Small intestine (tissue), 7 donors: ENCODE results near the gene BAIAP2. TPM values are rescaled to one million over a fixed set of nuclear protein-coding genes. Genes with fewer than 3 reads are reported as not detected.

Experiments
- DNase-seq, 2 donors: peaks; one replicate each; pipeline versions ENCODE4 v3.0.0 to v3.0.0-alpha.2; 2013
- FAIRE-seq: peaks from 2 replicates; lab custom pipeline; 2012; peaks lifted over from hg19 to GRCh38; lab: Jason Lieb, UNC
- H3K27ac ChIP-seq, 3 donors: one replicate each; pipeline ENCODE4 v1.5.1; 2013; ENCODE audit warnings: low read length in 2 of 3, mild to moderate bottlenecking in 2 of 3, control low read depth in 1 of 3, inconsistent platforms in 1 of 3, low read depth in 1 of 3, moderate library complexity in 1 of 3
- H3K27me3 ChIP-seq, 3 donors: one replicate each; pipeline ENCODE4 v1.6.1; 2013; ENCODE audit warnings: low read length in 3 of 3, inconsistent platforms in 1 of 3; ENCODE audit not compliant: control insufficient read depth in 3 of 3, insufficient read depth in 3 of 3
- H3K36me3 ChIP-seq, 3 donors: one replicate each; pipeline ENCODE4 v1.6.1; 2013; ENCODE audit warnings: low read length in 3 of 3, inconsistent platforms in 1 of 3, low read depth in 1 of 3, mild to moderate bottlenecking in 1 of 3, moderate library complexity in 1 of 3; ENCODE audit not compliant: control insufficient read depth in 3 of 3, insufficient read depth in 2 of 3
- H3K4me1 ChIP-seq, 3 donors: one replicate each; pipeline ENCODE4 v1.6.1; 2013; ENCODE audit warnings: low read length in 2 of 3, inconsistent platforms in 1 of 3, low read depth in 1 of 3, mild to moderate bottlenecking in 1 of 3, moderate library complexity in 1 of 3; ENCODE audit not compliant: control insufficient read depth in 3 of 3, insufficient read depth in 2 of 3
- H3K4me3 ChIP-seq, 3 donors: one replicate each; pipeline ENCODE4 v1.5.1; 2013; ENCODE audit warnings: low read length in 3 of 3, control low read depth in 1 of 3, inconsistent platforms in 1 of 3, low read depth in 1 of 3, mild to moderate bottlenecking in 1 of 3, moderate library complexity in 1 of 3
- H3K9me3 ChIP-seq, 2 donors: one replicate each; pipeline ENCODE4 v1.6.1; 2013; ENCODE audit warnings: low read depth in 1 of 2, low read length in 1 of 2; ENCODE audit not compliant: control insufficient read depth in 2 of 2, insufficient read depth in 1 of 2
- WGBS, 3 donors: extraction: QIAGEN DNeasy Blood & Tissue Kit; methylation state at CpG; one replicate each; pipeline ENCODE4 v1.1.7; 2013; 5-methylcytosine and 5-hydroxymethylcytosine counted together
- polyA plus RNA-seq, 4 donors: library from polyadenylated mRNA; stranded (reverse) in 3 of 4; unstranded in 1 of 4; fragments of 200-250 nt in 3 of 4; fragments of 120-200 nt in 1 of 4; gene quantifications; one replicate each; pipeline versions ENCODE4 v1.2.1 to v1.2.3, GENCODE V29; 2013
- donor health status: healthy with polysubstance abuse.
- donor health status: control.
- donor health status: control.
- donor health status: Bipolar disorder and iron deficiency.
- donor health status: healthy.

Gene BAIAP2
- polyA plus RNA-seq, 4 donors: 1.8 to 14.5 (median 7.5) TPM

DNA sequence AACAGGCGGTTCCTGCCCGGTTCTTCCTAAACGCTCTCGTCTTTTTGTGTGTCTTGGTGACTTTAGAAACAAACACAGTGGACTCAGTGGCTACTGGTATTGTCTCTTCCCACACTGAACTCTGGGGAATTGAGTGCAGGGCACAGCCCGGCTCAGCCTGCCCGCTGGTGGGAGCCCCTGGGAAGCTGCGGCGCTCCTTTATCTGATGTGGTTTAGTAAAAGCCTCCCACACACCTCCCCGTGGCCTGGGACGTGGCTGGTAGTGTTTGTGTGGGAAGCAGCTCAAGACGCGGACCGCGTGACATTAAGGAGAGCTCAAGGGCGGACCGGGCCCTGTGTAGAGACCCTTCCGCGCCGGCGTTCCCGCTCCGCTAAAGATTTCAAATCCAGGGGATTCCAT, 75.0 kb downstream of the BAIAP2 start:
- FAIRE-seq (no peak), DNase-seq (no peak)
- Histone ChIP-seq H3K27ac (no peak overlapping the region), H3K27me3 (no peaks in the 10 kb centered on the region), H3K4me1 (peaks cover 0 to 9% (median 0%) of the 10 kb centered on the region in 3 donors), H3K36me3 (peaks cover 0 to 65% (median 0%) of the 10 kb centered on the region in 3 donors), H3K9me3 (no peaks in the 10 kb centered on the region), H3K4me3 (no peak overlapping the region)
- 82 to 89% (median 86%) methylated on average over 22 of the region's 22 CpGs for WGBS, 3 donors

DNA sequence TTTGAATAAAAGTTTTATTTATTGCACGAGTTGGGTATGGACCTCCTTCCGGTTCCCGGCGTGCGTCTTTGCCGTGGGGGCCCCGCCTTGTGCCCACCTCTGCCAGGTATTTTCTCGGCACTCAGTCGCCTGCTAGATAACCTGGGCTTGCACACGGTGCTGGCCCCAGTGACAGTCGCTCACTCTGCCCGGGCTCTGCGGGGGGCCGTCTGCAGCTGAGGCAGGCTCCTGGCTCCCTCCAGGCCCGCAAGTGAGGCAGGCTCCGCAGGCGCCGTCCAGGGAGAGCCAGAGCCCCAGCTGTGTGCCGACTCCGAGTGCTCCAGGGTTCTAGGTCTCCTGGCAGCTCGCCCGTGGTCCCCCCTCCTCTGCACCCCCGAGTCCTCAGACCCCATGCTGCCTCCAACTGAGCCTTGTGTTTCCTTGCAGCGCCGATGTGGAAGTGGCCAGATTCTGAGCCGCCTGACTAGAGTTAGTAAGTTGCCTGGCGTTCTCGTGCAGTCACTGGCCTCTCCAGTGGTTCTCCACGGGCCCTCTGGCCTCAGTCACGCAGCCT, 75.6 kb downstream of the BAIAP2 start:
- WGBS, 3 donors: 85 to 88% (median 85%) methylated on average over 30 of the region's 30 CpGs

DNA sequence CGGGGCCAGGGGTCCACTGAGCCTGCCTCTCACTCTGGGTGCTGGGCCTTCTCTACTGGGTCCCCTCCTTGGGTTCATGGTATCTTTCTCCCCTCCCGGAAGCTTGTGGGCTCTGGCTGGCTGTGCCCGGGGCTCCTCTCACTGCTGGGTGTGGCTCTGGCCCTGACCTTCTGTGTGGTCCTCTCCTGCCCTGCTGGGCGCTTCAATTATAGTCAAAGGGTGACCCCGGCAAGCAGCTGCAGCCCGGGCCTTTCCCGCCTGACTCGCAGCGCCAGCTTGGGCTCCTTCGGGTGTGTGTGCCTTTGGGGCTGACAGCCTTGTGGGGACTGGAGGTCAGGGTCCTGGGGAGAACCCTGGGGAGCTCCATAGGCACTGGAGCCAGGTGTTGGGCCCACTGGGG, 76.1 kb downstream of the BAIAP2 start:
- Histone ChIP-seq H3K4me3 (no peak overlapping the region), H3K4me1 (peaks cover 0 to 9% (median 0%) of the 10 kb centered on the region in 3 donors), H3K27ac (no peak overlapping the region), H3K27me3 (no peaks in the 10 kb centered on the region), H3K36me3 (peaks cover 0 to 67% (median 0%) of the 10 kb centered on the region in 3 donors), H3K9me3 (no peaks in the 10 kb centered on the region)
- DNase-seq: no peak
- WGBS, 3 donors: 69 to 76% (median 73%) methylated on average over 10 of the region's 10 CpGs
- no peak for FAIRE-seq

More for the DNA sequence above, 75.6 kb downstream of the BAIAP2 start:
- H3K4me1 ChIP-seq: peaks cover 0 to 9% (median 0%) of the 10 kb centered on the region in 3 donors
- FAIRE-seq: no peak
- H3K27me3 ChIP-seq: no peaks in the 10 kb centered on the region
- no peak for DNase-seq
- H3K27ac ChIP-seq: no peak overlapping the region
- no peak overlapping the region for H3K4me3 ChIP-seq
- no peaks in the 10 kb centered on the region for H3K9me3 ChIP-seq
- H3K36me3 ChIP-seq: peaks cover 0 to 66% (median 0%) of the 10 kb centered on the region in 3 donors

DNA sequence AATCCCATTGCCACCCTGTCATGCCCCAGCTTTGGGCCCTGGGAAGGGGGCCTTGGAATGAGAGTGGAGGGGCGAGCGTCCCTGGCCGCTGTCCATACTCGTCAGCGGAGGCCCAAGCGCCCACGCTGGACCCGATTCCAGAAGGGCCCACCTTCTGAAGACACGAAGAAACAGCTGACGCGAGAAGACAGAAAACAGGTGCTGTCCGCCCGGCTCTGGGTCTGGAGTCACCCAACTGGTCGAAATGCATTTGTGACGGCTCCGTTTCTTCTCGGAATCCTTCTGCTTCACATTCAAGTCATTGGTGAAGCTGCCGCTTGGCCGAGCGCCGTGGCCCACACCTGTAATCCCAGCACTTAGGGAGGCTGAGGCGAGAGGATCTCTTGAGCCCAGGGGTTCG, 77.5 kb downstream of the BAIAP2 start:
- no peaks in the 10 kb centered on the region for H3K9me3 ChIP-seq
- H3K4me1 ChIP-seq: peaks cover 0 to 9% (median 0%) of the 10 kb centered on the region in 3 donors
- no peak overlapping the region for H3K4me3 ChIP-seq
- peaks cover 3 to 68% (median 5%) of the 10 kb centered on the region in 3 donors for H3K36me3 ChIP-seq
- no peak for FAIRE-seq
- DNase-seq: no peak
- no peaks in the 10 kb centered on the region for H3K27me3 ChIP-seq
- WGBS, 3 donors: 92 to 95% (median 93%) methylated on average over 23 of the region's 23 CpGs
- H3K27ac ChIP-seq: no peak overlapping the region

DNA sequence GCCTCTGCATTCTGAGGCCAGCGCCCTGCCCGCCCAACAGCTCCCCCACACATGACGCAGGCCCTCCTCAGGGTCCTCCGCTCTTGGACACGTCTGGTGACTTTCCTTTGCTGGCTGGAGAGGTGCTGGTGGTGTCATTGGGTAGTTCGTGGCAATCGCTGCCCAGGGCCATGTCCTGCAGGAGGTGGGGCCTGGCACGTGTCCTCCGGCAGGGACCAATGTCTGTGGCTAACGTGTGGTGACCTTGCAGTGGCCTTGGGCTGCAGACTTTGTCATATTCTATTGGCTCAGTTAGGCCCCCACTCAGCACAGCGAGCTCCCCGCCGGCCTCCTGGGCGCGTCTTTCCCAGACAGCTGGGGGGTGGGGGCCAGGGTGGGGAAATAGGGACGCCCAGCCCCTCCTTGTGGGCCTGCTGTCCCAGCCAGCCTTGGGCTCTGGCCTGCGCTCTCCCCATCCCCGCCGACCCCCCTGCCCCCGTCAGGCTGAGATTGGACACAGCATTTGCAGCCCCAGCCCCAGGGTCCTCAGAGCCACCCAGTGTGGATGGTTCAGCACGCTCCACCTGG, 78.3 kb downstream of the BAIAP2 start:
- 84 to 90% (median 88%) methylated on average over 21 of the region's 21 CpGs for WGBS, 3 donors
- H3K36me3 ChIP-seq: peaks cover 3 to 73% (median 5%) of the 10 kb centered on the region in 3 donors
- H3K27me3 ChIP-seq: no peaks in the 10 kb centered on the region
- DNase-seq (no peak), FAIRE-seq (no peak)
- H3K27ac ChIP-seq: no peak overlapping the region
- H3K4me1 ChIP-seq: peaks cover 0 to 4% (median 0%) of the 10 kb centered on the region in 3 donors
- H3K4me3 ChIP-seq: no peak overlapping the region
- no peaks in the 10 kb centered on the region for H3K9me3 ChIP-seq

DNA sequence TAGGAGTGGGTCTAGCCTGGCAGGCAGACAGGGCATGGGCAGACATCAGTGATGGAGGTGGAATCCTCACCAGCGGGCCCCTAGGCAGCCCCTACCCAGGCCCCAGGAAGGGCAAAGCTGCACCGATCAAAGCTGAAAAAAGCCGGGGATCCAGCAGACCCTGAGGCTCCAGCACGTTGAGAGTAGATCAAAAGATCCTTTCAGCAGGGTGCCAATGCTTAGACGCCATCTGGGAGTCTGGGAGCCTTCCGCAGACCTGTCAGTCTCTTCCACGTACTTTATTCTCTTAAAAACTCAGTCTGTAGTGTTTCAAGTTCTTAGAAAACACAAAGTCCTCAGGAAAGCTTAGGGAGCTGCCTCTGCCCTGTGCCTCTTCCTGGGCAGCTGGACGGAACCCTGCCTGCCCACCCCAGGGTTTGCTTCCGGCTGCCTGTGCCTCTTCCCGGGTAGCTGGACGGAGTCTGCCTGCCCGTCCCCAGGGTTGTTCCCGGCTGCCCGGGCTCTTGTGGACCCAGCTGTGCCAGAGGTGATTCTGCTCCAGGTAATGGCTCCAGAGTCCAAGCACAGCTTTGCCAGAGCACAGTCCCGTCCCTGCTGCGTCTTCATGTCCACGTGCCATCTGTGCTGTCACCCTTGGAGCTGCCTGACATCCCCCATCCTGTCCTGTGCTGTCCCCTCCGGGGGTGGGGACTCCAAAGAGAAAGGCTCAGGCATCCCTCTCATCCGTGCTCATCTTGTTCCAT, 79.6 kb downstream of the BAIAP2 start:
- FAIRE-seq: no peak
- peak in 1 of 2 donors; percentile 83 for DNase-seq
- no peaks in the 10 kb centered on the region for H3K27me3 ChIP-seq
- H3K27ac ChIP-seq: peak overlapping the region in 1 of 3 donors; percentile 25
- peaks cover 3 to 82% (median 5%) of the 10 kb centered on the region in 3 donors for H3K36me3 ChIP-seq
- WGBS, 3 donors: 21 to 64% (median 51%) methylated on average over 19 of the region's 19 CpGs
- H3K4me1 ChIP-seq: no peaks in the 10 kb centered on the region
- H3K4me3 ChIP-seq: no peak overlapping the region
- H3K9me3 ChIP-seq: no peaks in the 10 kb centered on the region

DNA sequence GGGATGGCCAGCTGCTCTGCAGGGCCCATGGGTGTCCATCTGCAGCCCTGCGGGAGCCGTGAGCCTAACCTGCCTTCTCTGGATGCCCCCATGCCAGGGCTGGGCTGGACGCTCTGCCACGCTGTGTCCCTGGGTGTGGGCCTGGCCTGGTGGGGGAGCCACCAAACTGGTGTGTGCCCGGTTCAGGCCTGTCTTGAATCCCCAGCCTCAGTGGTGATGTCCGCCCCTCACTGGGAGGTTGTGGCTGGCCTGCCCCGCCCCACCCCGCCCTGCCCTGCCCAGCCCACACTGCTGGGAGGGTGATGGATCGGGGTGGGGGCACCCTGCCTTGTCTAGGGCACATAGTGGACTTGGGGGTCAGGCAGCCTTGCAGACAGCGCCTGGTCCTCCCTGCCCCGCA, 80.3 kb downstream of the BAIAP2 start:
- FAIRE-seq (no peak), DNase-seq (no peak)
- H3K27me3 ChIP-seq: no peaks in the 10 kb centered on the region
- H3K27ac ChIP-seq: peak overlapping the region in 1 of 3 donors; percentile 25
- H3K36me3 ChIP-seq: peaks cover 5 to 89% (median 5%) of the 10 kb centered on the region in 3 donors
- no peak overlapping the region for H3K4me3 ChIP-seq
- no peaks in the 10 kb centered on the region for H3K4me1 ChIP-seq
- WGBS, 3 donors: 69 to 81% (median 69%) methylated on average over 10 to 11 of the region's 11 CpGs
- no peaks in the 10 kb centered on the region for H3K9me3 ChIP-seq

DNA sequence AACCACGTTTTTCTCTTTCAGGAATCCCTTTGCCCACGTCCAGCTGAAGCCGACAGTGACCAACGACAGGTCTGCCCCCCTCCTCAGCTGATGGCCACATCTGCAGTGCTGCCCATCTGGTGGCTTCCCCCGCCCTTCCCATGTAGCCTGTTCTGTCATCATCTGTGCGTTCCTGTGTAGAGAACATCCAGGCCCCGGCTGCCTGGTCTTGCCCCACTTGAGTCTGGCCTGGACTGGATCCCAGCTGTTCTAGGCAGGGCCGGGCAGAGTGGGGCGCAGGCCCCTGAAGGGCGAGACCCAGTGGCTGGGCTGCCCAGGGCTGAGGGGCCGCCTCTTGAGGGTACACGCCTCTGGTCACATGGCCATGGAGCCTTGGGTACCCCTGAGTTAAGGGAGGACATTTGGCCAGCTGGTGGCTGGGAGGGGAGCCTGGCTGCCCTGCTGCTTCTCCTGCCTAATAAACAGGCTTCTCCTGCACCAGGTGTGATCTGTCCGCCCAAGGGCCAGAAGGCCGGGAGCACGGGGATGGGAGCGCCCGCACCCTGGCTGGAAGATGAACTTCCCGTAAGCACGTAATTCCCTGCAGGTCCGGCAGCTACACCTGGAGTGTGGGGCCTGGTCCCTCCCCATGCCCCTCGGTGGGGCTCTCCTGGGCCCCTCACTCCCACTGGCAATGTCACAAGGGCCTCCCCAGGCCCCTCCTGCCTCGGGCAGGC, 81.0 kb downstream of the BAIAP2 start:
- no peak overlapping the region for H3K27ac ChIP-seq
- no peaks in the 10 kb centered on the region for H3K9me3 ChIP-seq
- no peaks in the 10 kb centered on the region for H3K4me1 ChIP-seq
- H3K36me3 ChIP-seq: peaks cover 5 to 94% (median 8%) of the 10 kb centered on the region in 3 donors
- DNase-seq (no peak), FAIRE-seq (no peak)
- WGBS, 3 donors: 84 to 85% (median 84%) methylated on average over 17 to 22 of the region's 22 CpGs
- no peak overlapping the region for H3K4me3 ChIP-seq
- no peaks in the 10 kb centered on the region for H3K27me3 ChIP-seq
